ENCODE measurements around the gene TNIP3.

The TNIP3 gene

DNA sequence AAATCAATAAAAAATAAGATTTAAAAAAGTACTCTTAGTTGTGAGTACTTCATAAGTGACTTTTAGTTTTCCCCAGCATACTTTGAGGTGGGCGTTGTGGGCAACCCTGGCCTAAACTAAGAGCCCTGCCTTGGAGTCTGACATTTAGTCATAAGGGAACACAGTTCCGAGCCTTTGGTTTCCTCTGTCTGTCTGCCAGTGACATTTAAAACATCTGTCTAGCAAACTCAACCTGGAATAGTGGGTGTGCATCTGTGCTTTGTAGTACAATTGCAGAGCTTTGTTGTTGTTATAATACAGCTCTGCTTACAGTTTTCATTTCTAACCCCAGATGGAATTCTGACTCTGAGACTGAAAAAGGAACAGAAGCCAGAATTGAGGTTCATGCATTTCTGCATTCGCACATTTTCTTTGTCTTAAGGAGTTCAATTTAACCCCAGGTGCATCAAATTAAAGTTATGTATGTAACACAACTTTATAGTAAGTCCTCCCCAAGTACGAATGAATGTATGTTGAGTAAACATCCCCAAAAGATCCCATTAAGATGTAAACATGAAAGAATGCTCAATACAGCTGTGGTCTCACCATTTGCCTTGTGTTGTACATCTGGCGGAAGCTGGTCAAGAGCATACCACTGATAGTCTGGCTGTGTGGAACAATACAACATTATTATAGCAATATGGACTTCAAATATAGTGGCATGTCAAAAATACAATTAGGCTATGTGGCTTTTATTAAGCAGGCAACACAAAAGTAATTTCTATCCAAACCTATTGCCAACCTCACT lies 25.9 kb downstream of the TNIP3 start:
- no peak for DNase-seq

DNA sequence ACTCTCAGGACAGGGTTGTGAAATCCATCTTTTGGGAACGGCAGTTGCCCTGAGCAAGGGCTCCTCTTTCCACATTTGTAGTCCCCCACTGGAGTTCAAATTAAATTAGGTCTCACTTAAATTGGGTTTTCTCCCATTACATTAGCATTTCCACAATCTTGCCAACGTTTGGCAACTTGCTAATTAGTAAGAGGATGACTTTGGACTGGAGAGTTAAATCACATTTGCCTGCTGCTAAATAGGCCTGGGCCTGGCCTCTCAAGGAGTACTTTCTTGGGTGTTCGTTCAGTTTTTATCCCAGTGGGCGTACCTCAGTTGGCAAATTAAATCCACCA lies 33.8 kb downstream of the TNIP3 start:
- DNase-seq: no peak

DNA sequence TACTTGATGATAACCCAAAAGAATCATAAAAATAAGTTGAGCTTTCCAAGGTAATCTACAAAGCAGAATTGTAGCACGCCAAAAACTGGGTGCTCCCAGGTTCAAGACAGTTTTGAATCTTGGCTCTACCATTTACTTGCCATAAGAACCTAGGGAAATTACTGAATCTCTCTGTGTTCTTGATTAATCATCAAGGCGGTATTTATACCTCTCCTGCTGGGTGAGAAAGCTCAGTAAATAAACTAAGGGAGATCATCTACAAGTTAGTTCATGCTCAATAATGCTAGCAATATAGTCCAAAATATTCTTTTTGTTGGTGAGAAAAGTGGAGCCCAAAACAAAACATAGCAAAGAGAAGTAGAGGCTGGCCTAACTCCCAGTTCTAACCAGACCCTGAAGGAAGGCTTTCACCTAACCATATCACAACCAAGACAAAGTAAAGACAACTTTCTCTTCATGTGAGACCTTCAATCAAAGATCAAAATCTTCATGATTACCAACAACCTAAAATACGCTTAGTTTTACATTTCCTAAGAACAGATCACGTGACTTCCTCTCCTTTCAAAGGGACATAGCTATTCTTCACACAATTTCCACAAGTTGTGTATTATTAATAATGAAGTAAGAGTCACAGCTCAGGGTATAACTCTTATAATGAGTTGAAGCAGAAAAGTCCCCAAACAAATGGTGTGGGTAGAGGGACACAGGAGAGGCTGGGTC lies 34.4 kb downstream of the TNIP3 start:
- DNase-seq: no peak

DNA sequence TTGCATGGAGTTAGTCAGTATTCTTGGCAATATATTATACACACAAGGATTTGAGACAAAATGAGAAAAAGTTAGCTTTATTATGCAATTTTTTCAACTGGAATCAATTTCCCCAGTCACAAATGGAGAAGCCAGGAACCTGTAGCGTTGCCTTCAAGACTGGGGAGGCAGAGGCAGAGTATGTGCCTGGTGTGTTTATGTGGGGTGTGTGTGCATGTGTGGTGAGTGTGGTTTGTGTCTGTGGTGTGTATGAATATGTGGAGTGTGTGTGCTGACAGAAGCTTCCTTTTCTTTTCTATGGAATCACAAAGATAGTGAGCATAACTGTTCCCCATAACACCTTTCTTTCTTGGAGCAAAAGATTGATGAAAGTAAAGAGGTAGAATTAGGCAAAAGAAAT lies 37.0 kb downstream of the TNIP3 start:
- no peak for DNase-seq

DNA sequence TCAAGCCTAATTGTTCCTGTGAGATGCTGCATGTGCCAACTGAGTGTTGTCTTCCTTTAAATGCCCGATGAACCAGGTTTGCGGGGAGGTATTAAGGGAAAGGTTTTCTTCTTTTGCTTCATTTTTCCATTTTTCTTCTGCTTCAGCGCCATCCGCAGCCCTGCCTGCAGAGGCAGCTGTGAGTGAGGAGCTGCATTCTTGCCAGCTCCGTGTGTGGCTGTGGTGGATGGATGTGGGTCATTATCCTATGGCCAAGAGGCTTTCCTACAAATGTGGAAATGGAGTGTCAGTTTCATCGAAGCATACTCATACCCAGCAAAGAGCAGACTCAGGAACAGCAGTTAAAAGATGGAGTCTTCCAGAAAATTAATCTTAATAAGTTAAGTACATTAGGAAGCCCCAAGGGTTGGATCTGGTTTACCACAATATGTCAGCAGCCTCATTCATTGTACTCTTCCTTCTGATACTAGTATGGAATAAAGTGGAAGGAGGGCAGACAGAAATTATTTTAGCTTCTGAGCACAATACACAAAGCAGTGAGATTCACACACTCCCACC lies 37.6 kb downstream of the TNIP3 start:
- DNase-seq: no peak

DNA sequence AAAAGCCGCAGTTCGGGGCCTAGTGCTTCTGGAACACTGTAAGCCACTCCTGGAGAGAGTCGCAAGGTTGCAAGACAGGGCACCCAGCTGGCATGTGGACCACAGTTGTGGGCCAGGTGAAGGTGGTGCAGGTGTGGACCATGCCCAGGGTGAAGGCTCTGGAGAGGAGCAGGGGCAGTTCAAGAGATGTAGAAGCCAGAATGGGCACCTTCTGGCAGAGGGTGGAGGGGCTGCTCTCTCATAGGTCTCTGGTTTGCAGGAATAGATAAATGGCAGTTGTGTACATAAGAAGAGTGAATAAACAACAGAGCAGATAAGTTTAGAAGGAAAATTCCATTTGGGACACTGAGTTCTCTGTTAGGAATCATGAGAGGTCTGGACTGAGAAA lies 38.6 kb downstream of the TNIP3 start:
- no peak for DNase-seq

DNA sequence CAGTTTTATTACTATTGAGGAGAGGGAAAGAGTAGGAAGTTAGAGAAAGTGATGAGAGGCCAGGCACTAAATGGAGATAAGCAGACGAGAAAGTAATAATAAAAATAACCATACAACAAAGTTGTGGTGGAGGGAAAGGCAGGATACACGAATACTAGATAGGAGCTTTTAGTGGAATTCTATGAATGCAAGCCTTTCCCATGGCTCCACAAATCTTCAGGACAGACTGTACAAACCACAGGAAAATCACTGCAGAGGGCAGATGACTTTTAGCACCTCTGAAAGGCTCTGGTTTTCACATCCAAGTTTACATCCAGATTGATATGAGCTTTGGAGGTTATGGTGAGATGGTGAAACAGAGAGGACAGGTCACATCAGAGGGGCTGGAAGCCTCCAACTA lies 41.5 kb downstream of the TNIP3 start:
- DNase-seq: no peak

DNA sequence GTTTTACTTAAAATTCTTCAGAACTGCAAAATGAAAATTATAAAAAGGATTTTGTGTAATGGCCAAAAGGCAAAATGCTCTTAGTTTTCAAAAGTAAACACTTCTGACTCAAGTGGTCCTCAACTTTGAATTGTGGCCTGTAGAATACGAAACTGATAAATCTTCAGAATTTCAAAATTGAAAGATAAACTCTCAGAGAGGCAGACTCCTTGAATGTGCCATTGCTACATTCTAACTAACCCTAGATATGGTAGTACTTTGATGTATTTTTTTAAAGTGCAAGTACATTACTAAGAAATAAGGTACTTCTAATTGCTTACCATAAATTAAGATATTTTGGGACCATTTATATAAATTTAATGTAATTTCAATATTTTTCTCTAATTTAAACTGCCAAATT lies 44.4 kb downstream of the TNIP3 start:
- DNase-seq: no peak

DNA sequence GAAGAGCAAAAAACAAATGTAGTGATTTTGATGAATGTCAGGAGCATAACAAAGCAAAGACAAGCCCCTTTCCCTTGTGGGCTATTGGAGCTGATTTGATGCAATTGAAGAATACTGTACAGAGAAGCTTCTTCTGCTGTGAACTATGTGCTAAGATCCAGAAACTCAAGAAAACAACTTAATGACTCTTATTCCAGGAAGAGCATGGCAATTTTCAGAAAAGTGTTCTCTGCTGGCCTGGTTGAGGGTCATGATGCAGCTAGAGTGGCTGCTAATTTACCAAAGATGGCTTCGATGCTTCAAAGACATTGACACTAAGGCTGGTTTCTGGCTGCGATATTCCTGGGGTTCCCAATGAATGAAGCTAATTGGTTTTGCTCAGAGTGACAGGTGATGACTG lies 45.8 kb downstream of the TNIP3 start:
- DNase-seq: no peak

DNA sequence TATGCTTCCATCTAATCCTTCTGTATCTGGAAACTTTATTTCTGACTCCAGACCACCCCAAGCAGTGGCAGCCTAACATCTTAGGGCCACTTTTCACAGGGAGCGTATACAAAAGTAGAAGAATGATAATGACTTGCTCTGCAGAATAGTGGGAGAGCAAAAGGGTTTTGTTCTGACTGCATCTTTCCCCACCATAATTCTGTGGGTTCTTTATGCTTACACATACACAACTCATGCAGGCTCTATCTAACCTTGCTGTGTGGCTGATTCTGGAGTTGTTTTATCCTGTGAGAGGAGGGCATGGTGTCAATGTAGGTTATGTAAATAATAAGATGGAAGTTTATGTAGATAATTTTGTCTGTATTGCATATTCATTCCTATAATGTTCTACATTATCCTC lies 49.4 kb downstream of the TNIP3 start:
- DNase-seq: no peak

DNA sequence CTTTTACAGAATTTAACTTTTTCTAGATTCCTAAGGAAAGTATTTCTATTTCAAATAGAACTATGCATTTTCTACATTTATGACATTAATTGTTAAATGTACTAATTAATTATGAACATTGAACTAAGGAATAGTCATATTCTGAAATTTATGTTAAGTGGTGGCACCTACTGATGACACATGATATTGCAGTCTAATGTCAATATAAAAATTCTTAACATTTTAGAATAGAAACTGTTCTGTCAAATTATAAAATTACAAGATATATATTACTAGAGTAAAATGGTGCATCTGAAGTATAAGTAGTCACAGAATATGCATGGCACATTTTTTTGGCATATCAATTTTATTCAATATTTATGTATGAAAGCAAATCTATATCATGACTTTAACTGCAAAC lies 51.6 kb downstream of the TNIP3 start:
- DNase-seq: no peak

DNA sequence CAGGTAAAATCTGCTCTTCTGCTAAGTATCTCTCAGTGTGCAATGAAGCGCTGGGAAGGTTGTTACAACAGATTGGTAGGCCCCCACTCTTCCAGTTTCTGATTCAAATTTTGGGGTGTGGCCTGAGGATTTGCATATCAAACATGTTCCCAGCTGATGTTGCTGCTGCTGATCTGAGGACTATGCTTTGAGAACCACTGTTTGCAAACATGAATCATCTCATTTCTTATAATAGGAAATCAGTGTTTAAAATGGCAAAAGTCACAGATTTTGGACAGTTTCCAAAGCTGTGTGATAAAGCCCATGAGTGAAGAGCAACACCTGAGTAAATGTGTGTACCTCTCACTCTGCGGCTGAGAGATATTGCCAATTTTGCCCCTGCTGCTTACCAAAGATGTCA lies 55.6 kb downstream of the TNIP3 start:
- DNase-seq: no peak

DNA sequence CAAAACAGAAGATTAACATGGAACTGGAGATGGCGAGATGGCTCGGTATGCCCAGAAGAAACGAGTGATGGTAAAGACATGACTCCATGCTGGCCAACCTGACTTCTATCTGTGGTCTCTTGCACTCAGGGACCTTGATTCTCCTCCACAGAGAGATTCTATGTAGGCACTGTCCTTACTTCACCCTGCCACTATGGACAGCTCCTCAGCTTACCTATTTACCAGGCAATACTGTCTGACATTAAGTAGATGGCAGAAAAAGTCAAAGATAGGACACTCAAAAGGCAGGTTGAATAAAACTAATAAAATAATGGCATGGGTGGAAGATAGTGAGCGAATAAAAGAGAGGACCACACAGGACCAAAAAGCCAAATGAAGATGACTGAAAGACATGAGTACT lies 56.6 kb downstream of the TNIP3 start:
- DNase-seq: no peak

DNA sequence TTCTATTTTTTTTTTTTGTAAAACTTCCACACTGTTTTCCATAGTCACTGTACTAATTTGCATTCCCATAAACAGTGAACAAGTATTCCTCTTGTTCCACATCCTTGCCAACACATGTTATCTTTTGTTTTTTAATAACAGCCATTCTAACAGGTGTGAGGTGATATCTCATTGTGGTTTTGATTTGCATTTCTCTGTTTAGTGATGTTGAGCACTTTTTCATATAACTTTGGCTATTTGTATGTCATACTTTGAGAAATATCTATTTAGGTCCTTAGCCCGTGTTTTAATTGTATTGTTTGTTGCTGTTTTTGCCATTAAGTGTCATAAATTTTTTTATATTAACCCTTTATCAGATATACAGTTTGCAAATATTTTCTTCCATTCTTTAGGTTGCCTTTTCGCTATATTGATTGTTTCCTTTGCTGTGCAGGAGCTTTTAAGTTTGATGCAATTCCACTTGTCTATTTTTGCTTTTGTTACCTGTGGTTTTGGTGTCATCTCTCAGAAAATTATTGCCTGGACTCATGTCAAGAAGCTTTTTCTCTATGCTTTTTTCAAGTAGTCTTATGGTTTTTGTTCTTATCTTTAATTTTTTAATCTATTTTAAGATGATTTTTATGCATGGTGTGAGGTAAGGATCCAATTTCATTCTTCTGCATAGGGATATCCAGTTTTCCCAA lies 63.9 kb downstream of the TNIP3 start:
- DNase-seq: no peak

DNA sequence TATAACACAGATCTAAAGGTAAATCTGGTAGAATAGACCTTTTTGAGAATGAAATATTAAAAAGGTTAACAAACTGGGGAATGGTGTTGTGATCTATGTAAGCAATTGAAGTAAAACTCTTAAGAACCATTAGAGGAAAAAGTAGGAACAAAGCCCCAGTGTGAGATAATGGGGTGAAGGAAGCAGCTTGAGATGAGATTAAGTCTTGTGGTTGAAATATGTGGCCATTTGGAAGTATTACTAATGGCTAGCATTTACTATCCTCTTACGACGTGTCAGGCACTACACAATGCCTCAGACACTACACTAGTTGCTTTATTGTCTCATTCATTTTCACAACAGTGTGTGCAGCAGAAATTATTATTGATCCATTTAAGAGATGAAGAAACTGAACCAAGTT lies 65.9 kb downstream of the TNIP3 start:
- DNase-seq: no peak

DNA sequence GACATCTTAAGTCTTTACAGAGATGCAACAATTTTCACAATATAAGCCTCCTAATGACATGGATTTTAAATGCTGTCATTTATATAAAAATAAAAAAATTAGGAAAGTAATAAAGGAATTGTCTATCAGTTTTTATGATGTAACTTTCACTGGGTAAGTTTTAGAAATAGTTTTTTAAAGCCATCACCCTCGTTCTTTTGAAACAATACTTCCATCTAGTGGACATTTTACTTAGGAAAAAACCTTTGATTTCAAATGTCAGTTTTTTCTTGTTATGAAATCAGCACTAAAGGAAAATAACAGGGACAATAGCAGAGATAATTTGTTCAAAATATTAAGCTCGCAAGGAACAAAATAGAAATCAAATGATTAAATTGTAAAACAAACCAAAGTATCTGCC lies 67.5 kb downstream of the TNIP3 start:
- DNase-seq: no peak

DNA sequence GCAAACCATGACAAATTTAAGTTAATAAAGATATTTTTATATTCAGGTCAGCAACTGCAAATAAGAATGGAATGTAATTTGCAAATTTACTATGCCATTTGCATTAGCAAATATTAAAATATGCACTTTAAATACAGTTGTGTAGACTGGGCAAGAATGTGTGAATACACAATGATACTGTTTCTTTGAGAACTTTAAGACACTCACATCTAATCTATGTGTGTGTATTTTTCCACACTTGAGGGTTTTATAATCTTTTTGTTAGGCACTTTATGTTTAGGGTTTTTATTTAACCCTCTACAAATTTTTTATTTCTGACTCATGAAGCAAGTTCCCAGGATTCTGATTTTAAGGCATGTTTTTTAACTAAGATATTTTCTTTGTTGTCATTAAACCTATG lies 67.9 kb downstream of the TNIP3 start:
- no peak for DNase-seq

DNA sequence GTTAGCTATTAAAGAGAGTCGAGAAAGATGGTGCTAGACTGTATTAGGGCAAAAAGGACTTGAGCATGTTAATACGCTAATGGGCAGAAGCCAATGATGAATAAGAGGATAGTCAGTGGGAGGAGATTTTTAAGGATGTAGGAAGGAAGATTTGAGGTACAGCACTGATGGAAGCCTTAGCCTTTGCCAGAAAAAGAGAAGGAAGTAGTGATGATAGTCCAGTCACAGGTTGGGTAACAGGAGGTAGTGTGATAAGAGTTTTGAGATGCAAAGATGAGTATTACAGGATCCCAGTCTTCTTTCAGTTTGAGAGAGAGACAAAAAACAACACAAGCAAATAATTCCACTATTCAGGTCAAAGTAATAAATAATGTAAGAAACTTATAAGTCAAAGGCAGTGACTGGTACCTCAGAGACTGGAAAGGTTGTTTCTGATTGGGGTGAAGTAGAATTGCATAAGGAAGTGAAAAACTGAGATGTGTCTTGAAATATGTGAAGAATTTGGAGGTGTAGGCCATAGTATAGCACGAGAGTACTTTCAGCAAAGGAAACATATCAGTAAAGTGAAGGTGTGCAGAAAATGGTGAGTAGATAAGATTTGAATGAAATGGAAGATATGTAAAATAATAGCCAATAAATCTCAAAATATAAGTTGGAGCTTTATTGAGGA lies 69.7 kb downstream of the TNIP3 start:
- DNase-seq: no peak

DNA sequence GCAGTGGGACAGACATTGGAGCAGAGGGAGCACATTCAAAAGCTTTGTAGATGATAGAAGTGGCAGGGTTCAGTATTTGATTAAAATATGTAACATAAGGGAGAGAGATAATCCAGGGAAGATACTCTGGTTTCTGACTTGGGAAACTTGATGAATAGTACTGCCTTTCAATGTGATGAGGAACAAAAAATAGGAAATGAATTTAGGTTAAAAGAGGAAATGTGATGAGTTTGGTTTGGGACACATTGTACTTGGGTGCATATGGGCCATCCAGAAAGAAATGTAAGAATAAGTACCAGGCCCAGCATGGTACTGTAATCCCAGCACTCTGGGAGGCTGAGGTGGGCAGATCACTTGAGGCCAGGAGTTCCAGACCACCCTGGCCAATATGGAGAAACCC lies 70.9 kb downstream of the TNIP3 start:
- DNase-seq: no peak

DNA sequence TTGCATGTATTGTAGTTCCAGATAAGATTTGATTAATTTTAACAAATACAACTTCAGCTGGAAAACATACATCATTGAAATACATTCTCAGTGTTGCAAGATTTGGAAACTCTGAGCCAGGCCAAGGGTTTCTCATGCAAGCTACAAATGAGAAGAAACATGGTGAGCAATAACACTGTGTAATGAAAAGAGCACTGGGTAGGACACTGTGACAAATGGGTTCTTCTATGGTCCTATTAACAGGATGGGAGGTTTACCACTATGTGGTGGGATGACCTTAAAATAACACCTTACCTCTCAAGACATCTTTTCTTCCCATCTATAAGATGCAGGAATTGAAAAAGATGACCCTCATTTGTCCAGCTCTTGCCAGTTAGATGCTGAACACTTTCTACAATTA lies 72.2 kb downstream of the TNIP3 start:
- no peak for DNase-seq

DNA sequence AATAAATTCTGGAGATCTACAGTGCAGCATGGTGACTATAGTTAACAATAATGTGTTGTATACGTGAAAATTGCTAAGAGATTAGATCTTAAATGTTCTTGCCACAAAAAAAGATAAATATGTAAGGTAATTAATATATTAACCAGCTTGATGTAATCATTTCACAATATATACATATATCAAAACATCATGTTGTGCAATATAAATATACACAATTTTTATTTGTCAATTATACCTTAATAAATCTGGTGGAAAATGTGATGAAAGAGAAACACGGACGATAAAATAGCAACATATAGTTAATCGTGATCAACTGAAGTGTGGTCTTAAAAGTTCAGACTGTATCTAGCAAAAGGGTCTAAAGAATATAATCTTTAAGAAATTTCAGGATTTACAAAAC lies 75.3 kb downstream of the TNIP3 start:
- no peak for DNase-seq
